ENCODE results near the gene TMEM47. TPM values are rescaled to one million over a fixed set of nuclear protein-coding genes. Genes with fewer than 3 reads are reported as not detected.

The TMEM47 gene
- total RNA-seq, 1 donor from 2014 or later = 117 TPM

DNA sequence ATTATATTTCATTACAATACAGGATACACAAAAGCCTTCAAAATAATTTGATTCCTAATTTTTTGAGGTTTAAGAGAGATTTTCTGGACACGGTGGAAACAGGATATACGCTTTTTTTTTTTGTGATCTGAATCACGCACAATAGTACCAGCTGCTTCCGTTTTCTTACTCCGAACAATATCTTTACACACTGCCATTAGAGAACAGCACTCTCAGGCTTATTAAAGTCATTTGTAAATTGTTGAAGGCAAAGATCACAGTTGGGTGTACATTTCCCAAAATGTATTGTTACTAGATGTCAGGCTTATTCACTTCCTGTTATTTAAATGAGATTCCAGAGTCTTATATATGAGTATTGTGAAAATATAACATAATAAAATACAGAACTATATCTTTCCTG is 71.5 kb downstream of the TMEM47 start:
- intact Hi-C loops (cut with DNase I) = no loop called here
- H3K27me3 ChIP-seq = no peaks in the 10 kb centered on the region
- H3K36me3 ChIP-seq = no peaks in the 10 kb centered on the region
- no peak overlapping the region for H3K27ac ChIP-seq
- TF ChIP-seq, protein P1, sequence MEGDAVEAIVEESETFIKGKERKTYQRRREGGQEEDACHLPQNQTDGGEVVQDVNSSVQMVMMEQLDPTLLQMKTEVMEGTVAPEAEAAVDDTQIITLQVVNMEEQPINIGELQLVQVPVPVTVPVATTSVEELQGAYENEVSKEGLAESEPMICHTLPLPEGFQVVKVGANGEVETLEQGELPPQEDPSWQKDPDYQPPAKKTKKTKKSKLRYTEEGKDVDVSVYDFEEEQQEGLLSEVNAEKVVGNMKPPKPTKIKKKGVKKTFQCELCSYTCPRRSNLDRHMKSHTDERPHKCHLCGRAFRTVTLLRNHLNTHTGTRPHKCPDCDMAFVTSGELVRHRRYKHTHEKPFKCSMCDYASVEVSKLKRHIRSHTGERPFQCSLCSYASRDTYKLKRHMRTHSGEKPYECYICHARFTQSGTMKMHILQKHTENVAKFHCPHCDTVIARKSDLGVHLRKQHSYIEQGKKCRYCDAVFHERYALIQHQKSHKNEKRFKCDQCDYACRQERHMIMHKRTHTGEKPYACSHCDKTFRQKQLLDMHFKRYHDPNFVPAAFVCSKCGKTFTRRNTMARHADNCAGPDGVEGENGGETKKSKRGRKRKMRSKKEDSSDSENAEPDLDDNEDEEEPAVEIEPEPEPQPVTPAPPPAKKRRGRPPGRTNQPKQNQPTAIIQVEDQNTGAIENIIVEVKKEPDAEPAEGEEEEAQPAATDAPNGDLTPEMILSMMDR (IDR thresholded peaks at IDR 0.05) = no peak
- no peak for DNase-seq (ENCODE audit: low spot score in 2 of 2)
- no peaks in the 10 kb centered on the region for H3K4me1 ChIP-seq
- H3K4me3 ChIP-seq = no peak overlapping the region
- peaks cover 10 to 13% of the 10 kb centered on the region in 2 donors for H3K9me3 ChIP-seq

DNA sequence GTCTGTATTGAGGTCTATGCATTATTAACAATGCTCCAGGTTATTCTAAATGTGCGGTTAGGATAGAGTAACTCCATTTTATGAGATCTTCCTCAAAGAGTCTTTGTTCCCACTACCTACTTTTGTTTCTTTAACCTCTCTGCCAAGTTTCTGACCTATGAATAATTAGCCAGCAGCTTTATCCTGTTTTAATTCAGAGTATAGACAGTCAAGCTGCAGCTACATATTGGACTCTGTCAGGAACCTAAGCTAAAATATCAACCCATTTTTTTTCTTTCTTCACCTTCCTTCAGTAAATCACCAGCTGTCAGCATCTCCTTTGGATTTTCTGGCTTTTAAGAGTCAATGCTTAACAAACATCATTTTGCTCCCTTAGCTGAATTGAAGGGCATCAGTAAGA is 72.3 kb downstream of the TMEM47 start:
- H3K36me3 ChIP-seq = no peaks in the 10 kb centered on the region
- H3K9me3 ChIP-seq = peaks cover 10 to 13% of the 10 kb centered on the region in 2 donors
- H3K27me3 ChIP-seq = no peaks in the 10 kb centered on the region
- H3K4me1 ChIP-seq = no peaks in the 10 kb centered on the region
- intact Hi-C loops (cut with DNase I) = no loop called here
- no peak for DNase-seq (ENCODE audit: low spot score in 2 of 2)
- TF ChIP-seq, protein P1 (IDR thresholded peaks at IDR 0.05) = no peak
- H3K27ac ChIP-seq = no peak overlapping the region
- H3K4me3 ChIP-seq = no peak overlapping the region

DNA sequence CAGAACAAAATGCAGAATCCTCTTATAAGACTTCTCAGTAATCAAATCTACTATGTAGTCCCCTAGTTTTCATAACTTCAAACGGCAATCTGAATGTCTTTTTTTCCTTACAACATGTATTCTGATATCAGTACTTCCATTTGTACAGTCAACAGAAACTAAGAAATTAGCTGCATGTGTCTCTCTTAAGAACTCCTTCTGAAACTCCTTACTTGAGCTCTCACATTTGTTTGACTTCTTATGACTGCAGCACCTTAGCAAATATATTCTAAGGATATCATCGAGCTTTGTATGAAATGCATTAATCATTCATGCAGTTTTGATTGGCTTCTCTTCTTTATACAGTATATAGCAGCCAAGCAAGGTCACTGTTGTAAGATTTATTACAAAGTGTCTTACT is 77.0 kb downstream of the TMEM47 start:
- no peaks in the 10 kb centered on the region for H3K4me1 ChIP-seq
- H3K27me3 ChIP-seq = no peaks in the 10 kb centered on the region
- no peak overlapping the region for H3K27ac ChIP-seq
- intact Hi-C loops (cut with DNase I) = no loop called here
- no peak overlapping the region for H3K4me3 ChIP-seq
- no peaks in the 10 kb centered on the region for H3K9me3 ChIP-seq
- DNase-seq (ENCODE audit: low spot score in 2 of 2) = no peak
- TF ChIP-seq, protein P1 (IDR thresholded peaks at IDR 0.05) = no peak
- no peaks in the 10 kb centered on the region for H3K36me3 ChIP-seq

DNA sequence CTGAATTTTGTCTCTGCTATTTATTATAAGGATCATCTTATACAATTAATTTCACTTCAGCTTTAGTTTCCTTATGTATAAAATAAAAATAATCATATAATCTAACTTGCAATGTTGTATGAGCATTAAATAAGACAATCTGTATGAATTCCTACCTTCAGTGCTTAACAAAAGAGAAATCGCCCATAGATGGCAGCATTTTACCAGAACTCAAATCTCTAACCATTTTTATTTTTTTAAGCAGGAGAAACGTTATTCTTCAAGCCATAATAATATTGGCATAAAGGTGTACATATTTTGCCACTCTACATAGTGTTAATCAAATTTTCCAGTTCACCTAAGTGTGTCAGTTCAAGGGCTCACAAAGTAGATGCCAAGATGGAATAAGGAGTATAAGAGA is 78.8 kb downstream of the TMEM47 start:
- DNase-seq (ENCODE audit: low spot score in 2 of 2) = no peak
- no peak overlapping the region for H3K27ac ChIP-seq
- no peaks in the 10 kb centered on the region for H3K4me1 ChIP-seq
- intact Hi-C loops (cut with DNase I) = no loop called here
- H3K36me3 ChIP-seq = no peaks in the 10 kb centered on the region
- H3K27me3 ChIP-seq = no peaks in the 10 kb centered on the region
- no peak overlapping the region for H3K4me3 ChIP-seq
- TF ChIP-seq, protein P1 (IDR thresholded peaks at IDR 0.05) = peak; percentile 16 to 46 (median 29)
- H3K9me3 ChIP-seq = no peaks in the 10 kb centered on the region
